Measurements from ENCODE around the gene HAUS8. TPM values are rescaled to one million over a fixed set of nuclear protein-coding genes. Genes with fewer than 3 reads are reported as not detected.
A peak's percentile ranks its signal among the peaks of the same experiment; 100 is the strongest.

Gene HAUS8
- total RNA-seq: 7.8 to 9.5 TPM (median 8.2 TPM) in 3 replicates
- long read RNA-seq, transcript HAUS8-201 (11 exons, 1,568 nt): major isoform, 5 of 15 reads
- long read RNA-seq, partial matches to known transcripts: 0 of 15 reads
- long read RNA-seq, other reads (novel, unspliced or antisense): 7 of 15 reads

GRCh38 chr19:17075035-17075863, at the start of gene HAUS8, which contains the start of gene MYO9B:
Gene HAUS8, minus strand, starts transcription at chr19:17075452. Its CDS starts 30 bp downstream, at chr19:17075422.
Gene MYO9B, plus strand, starts transcription at chr19:17075777. Its CDS starts 25,941 bp downstream, at chr19:17101718.
- peaks cover 50% of the 10 kb centered on the region for H3K4me1 Mint-ChIP-seq (ENCODE audit: low read depth)

GRCh38 chr19:17124025-17124424, 48.8 kb upstream of the HAUS8 start:
- peaks cover 37% of the 10 kb centered on the region for H3K4me1 Mint-ChIP-seq (ENCODE audit: low read depth)
- DNase-seq (ENCODE audit: low spot score): no peak
- H3K36me3 Mint-ChIP-seq (ENCODE audit: low read depth): peaks cover 5% of the 10 kb centered on the region
- H3K27ac Mint-ChIP-seq (ENCODE audit: unreplicated experiment): peak overlapping the region; percentile 98
- no peaks in the 10 kb centered on the region for H3K27me3 Mint-ChIP-seq (ENCODE audit: low read depth)
- H3K4me3 Mint-ChIP-seq (ENCODE audit: unreplicated experiment): no peak overlapping the region
- no peaks in the 10 kb centered on the region for H3K9me3 Mint-ChIP-seq (ENCODE audit: low read depth)
- TF ChIP-seq CTCF (IDR thresholded peaks at IDR 0.05): no peak

More at GRCh38 chr19:17075035-17075863, at the start of gene HAUS8, which contains the start of gene MYO9B:
- Mint-ChIP-seq H3K27me3 (ENCODE audit: low read depth) (no peaks in the 10 kb centered on the region), H3K9me3 (ENCODE audit: low read depth) (no peaks in the 10 kb centered on the region), H3K4me3 (ENCODE audit: unreplicated experiment) (peak within 1 kb of the TSS; percentile 97), H3K36me3 (ENCODE audit: low read depth) (peaks cover 3% of the 10 kb centered on the region), H3K27ac (ENCODE audit: unreplicated experiment) (peak within 1 kb of the TSS; percentile 98)
- no peak for TF ChIP-seq CTCF (IDR thresholded peaks at IDR 0.05)
- peak; percentile 99 for DNase-seq (ENCODE audit: low spot score)

- peaks cover 5% of the 10 kb centered on the region for H3K36me3 Mint-ChIP-seq (ENCODE audit: low read depth)
- H3K4me1 Mint-ChIP-seq (ENCODE audit: low read depth): peaks cover 37% of the 10 kb centered on the region
- H3K9me3 Mint-ChIP-seq (ENCODE audit: low read depth): no peaks in the 10 kb centered on the region
- TF ChIP-seq CTCF (IDR thresholded peaks at IDR 0.05): no peak
- no peak overlapping the region for H3K4me3 Mint-ChIP-seq (ENCODE audit: unreplicated experiment)
- no peak overlapping the region for H3K27ac Mint-ChIP-seq (ENCODE audit: unreplicated experiment)
- H3K27me3 Mint-ChIP-seq (ENCODE audit: low read depth): no peaks in the 10 kb centered on the region
- DNase-seq (ENCODE audit: low spot score): no peak
These were observed 47.8 kb upstream of the HAUS8 start for GRCh38 chr19:17123041-17123440.

GRCh38 chr19:17121736-17122293, 46.6 kb upstream of the HAUS8 start:
- peak overlapping the region; percentile 82 for H3K27ac Mint-ChIP-seq (ENCODE audit: unreplicated experiment)
- H3K4me3 Mint-ChIP-seq (ENCODE audit: unreplicated experiment): no peak overlapping the region
- no peaks in the 10 kb centered on the region for H3K27me3 Mint-ChIP-seq (ENCODE audit: low read depth)
- H3K9me3 Mint-ChIP-seq (ENCODE audit: low read depth): no peaks in the 10 kb centered on the region
- no peak for DNase-seq (ENCODE audit: low spot score)
- no peak for TF ChIP-seq CTCF (IDR thresholded peaks at IDR 0.05)
- H3K36me3 Mint-ChIP-seq (ENCODE audit: low read depth): peaks cover 5% of the 10 kb centered on the region
- H3K4me1 Mint-ChIP-seq (ENCODE audit: low read depth): peaks cover 26% of the 10 kb centered on the region

- H3K4me1 Mint-ChIP-seq (ENCODE audit: low read depth): peaks cover 5% of the 10 kb centered on the region
- no peak for TF ChIP-seq CTCF (IDR thresholded peaks at IDR 0.05)
- no peaks in the 10 kb centered on the region for H3K27me3 Mint-ChIP-seq (ENCODE audit: low read depth)
- H3K27ac Mint-ChIP-seq (ENCODE audit: unreplicated experiment): peak overlapping the region; percentile 17
- no peak for DNase-seq (ENCODE audit: low spot score)
- no peaks in the 10 kb centered on the region for H3K9me3 Mint-ChIP-seq (ENCODE audit: low read depth)
- no peak overlapping the region for H3K4me3 Mint-ChIP-seq (ENCODE audit: unreplicated experiment)
- H3K36me3 Mint-ChIP-seq (ENCODE audit: low read depth): peaks cover 5% of the 10 kb centered on the region
These were observed 43.7 kb upstream of the HAUS8 start for GRCh38 chr19:17118957-17119356.

Data from chondrocyte (in vitro differentiated cells).